Measurements from ENCODE around the gene KCND3. TPM values are rescaled to one million over a fixed set of nuclear protein-coding genes. Genes with fewer than 3 reads are reported as not detected.

The KCND3 gene
- total RNA-seq, 4 donors from 2014 or later, result 1.0 to 6.9 (median 3.9) TPM

DNA sequence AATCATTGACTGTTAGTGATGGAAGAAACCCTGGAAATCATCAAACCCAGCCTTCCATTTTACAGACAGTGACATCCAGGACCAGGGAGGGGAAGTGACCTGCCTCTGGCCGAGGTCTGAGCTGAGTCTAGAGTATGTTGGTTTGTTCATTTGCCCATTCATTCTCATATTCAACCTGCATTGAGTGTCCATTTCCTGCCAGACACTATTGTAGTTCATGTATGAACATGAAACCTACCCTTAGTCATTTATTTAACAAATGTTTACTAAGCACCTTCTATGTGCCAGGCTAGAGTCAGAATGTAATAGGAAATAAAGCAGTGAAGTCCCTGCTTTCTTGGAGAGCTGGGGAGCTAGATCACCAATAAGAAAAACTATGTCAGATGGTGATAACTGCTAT is 51.3 kb downstream of the KCND3 start:
- WGBS, 2 donors, result 47 to 61% methylated on average over 1 of the region's 1 CpG
- Histone ChIP-seq H3K9me3 (no peaks in the 10 kb centered on the region), H3K27me3 (no peaks in the 10 kb centered on the region), H3K27ac (no peak overlapping the region), H3K4me3 (no peak overlapping the region), H3K4me1 (no peaks in the 10 kb centered on the region), H3K36me3 (no peaks in the 10 kb centered on the region)
- DNase-seq (ENCODE audit: low spot score in 2 of 2), result no peak
- TF ChIP-seq, protein P1, sequence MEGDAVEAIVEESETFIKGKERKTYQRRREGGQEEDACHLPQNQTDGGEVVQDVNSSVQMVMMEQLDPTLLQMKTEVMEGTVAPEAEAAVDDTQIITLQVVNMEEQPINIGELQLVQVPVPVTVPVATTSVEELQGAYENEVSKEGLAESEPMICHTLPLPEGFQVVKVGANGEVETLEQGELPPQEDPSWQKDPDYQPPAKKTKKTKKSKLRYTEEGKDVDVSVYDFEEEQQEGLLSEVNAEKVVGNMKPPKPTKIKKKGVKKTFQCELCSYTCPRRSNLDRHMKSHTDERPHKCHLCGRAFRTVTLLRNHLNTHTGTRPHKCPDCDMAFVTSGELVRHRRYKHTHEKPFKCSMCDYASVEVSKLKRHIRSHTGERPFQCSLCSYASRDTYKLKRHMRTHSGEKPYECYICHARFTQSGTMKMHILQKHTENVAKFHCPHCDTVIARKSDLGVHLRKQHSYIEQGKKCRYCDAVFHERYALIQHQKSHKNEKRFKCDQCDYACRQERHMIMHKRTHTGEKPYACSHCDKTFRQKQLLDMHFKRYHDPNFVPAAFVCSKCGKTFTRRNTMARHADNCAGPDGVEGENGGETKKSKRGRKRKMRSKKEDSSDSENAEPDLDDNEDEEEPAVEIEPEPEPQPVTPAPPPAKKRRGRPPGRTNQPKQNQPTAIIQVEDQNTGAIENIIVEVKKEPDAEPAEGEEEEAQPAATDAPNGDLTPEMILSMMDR (IDR thresholded peaks at IDR 0.05), result no peak
- TF ChIP-seq EP300 (IDR thresholded peaks at IDR 0.05), result no peak
- TF ChIP-seq POLR2A (IDR thresholded peaks at IDR 0.05), result no peak

DNA sequence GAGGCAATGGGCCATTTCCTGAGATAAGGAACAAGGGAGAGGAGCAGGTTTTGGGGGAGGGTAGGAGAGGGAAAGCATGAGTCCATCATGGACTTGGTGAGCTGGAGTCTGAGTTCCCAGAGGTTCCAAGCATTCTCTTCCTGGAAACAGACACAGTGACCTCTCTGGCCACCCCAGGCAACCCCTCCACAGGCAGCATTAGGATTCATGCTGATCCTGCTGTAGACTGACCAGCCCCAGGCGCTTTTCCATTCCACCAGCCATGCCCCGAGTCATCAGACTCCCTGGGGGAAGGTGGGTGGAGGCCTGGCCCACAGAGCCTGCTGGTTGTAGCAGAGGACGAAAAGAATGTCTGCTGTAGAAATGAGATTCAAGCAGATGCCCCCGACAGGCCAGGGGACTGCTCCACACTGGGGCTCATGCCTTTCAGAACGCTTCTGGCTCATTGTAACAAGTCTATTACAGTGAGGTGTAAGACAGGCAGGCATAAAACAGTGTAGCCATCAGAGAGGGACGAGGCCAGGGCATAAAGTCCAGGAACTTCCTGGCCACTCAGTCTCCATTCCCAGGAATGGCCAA is 52.2 kb downstream of the KCND3 start:
- no peaks in the 10 kb centered on the region for H3K27me3 ChIP-seq
- H3K4me1 ChIP-seq, result no peaks in the 10 kb centered on the region
- no peak for DNase-seq (ENCODE audit: low spot score in 2 of 2)
- no peaks in the 10 kb centered on the region for H3K9me3 ChIP-seq
- no peak overlapping the region for H3K27ac ChIP-seq
- H3K4me3 ChIP-seq, result no peak overlapping the region
- H3K36me3 ChIP-seq, result no peaks in the 10 kb centered on the region
- TF ChIP-seq EP300 (IDR thresholded peaks at IDR 0.05), result no peak
- TF ChIP-seq, protein P1 (IDR thresholded peaks at IDR 0.05), result no peak
- no peak for TF ChIP-seq POLR2A (IDR thresholded peaks at IDR 0.05)
- WGBS, 2 donors, result 48 to 49% methylated on average over 6 of the region's 6 CpGs

DNA sequence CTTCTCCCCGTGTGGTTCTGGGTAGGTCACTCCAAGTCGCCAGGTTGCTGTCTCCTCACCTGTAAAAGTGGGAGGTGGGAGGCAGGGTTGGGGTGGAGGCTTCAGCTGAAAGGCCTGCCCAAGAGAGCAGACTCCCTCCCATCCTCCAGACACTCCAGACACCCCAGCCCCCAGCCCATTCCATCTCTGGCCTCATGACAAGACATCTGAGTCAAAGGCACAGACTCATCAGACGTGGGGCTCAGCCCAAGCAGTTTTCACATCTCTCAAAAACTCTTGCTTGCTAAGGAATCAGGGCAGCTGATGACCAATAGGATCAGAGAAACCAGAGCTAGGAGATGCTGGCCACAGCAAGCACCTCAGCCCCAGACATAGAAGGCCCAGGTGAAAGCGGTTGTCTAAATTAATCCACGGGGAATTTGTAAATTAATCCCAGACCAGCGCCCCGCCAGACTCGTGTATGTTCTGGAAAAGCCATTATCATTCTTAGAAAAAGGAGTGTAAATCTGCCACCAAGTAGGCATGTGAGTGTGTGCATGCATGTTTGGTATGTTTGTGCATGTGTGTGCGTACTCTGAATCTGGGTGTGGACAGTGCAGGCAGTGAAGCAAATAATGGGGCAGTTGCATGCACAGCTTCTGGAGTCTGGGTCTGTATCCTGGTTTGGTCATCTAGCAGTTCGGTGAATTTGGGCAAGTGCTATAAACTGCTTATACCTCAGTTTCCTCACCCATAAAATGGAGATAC is 55.2 kb downstream of the KCND3 start:
- Histone ChIP-seq H3K4me1 (no peaks in the 10 kb centered on the region), H3K27ac (no peak overlapping the region), H3K4me3 (no peak overlapping the region), H3K36me3 (no peaks in the 10 kb centered on the region), H3K27me3 (no peaks in the 10 kb centered on the region), H3K9me3 (no peaks in the 10 kb centered on the region)
- no peak for DNase-seq (ENCODE audit: low spot score in 2 of 2)
- WGBS, 2 donors, result 58 to 76% methylated on average over 10 of the region's 10 CpGs
- TF ChIP-seq, protein P1 (IDR thresholded peaks at IDR 0.05), result no peak

DNA sequence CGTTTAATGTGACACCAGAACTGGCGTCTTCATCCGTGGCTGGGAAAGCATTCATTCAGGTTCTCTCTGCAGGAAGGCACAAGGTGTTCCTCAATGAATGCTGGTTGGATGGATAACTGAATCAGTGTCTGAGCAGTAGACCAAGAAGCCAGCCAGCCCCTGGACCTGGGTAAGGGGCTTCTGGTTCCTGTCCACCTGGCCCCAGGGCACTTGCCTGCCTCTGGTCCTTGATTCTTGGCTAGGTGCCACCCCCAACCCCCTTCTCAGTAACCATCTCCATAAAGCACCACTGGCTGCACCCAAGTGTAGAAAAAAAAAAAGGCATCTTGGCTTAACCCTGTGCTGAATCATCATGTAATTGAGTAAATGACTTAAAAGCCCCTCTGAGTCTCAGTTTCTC is 59.1 kb downstream of the KCND3 start:
- H3K4me3 ChIP-seq, result no peak overlapping the region
- no peaks in the 10 kb centered on the region for H3K4me1 ChIP-seq
- H3K36me3 ChIP-seq, result no peaks in the 10 kb centered on the region
- TF ChIP-seq, protein P1 (IDR thresholded peaks at IDR 0.05), result no peak
- TF ChIP-seq EP300 (IDR thresholded peaks at IDR 0.05), result no peak
- TF ChIP-seq POLR2A (IDR thresholded peaks at IDR 0.05), result no peak
- H3K27ac ChIP-seq, result no peak overlapping the region
- WGBS, 2 donors, result 59 to 60% methylated on average over 3 of the region's 3 CpGs
- H3K27me3 ChIP-seq, result no peaks in the 10 kb centered on the region
- no peaks in the 10 kb centered on the region for H3K9me3 ChIP-seq
- no peak for DNase-seq (ENCODE audit: low spot score in 2 of 2)

DNA sequence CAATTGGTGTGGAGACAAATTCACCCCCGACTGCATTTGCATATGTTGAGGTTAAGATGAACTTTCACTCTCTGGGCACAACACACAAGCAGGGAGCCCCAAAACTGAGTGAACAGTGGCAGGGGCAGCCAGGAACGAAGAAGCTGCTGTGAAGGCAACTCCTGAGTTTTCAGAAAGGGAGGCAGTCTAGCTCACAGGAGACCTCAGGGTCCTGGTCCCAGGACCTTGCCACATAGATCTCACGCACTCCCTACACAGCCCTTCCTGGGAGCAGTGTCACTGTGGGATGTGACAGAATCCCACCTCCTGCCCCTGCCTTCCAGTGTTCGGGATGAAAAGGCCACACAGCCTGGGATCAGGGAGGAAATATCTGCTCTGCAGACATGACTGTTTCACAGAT is 60.9 kb downstream of the KCND3 start:
- H3K36me3 ChIP-seq, result no peaks in the 10 kb centered on the region
- H3K9me3 ChIP-seq, result no peaks in the 10 kb centered on the region
- WGBS, 2 donors, result 65 to 87% methylated on average over 4 of the region's 4 CpGs
- no peak for DNase-seq (ENCODE audit: low spot score in 2 of 2)
- H3K27ac ChIP-seq, result no peak overlapping the region
- H3K27me3 ChIP-seq, result no peaks in the 10 kb centered on the region
- no peak overlapping the region for H3K4me3 ChIP-seq
- TF ChIP-seq POLR2A (IDR thresholded peaks at IDR 0.05), result no peak
- no peak for TF ChIP-seq EP300 (IDR thresholded peaks at IDR 0.05)
- TF ChIP-seq, protein P1 (IDR thresholded peaks at IDR 0.05), result no peak
- H3K4me1 ChIP-seq, result no peaks in the 10 kb centered on the region

Measured in tibial nerve (tissue), 4 donors.